ENCODE measurements around the gene HSD3B2. TPM values are rescaled to one million over a fixed set of nuclear protein-coding genes. Genes with fewer than 3 reads are reported as not detected.

The HSD3B2 gene
- total RNA-seq: under 1 TPM in 1 of 4 donors, not detected in 3; 0.72 TPM

DNA sequence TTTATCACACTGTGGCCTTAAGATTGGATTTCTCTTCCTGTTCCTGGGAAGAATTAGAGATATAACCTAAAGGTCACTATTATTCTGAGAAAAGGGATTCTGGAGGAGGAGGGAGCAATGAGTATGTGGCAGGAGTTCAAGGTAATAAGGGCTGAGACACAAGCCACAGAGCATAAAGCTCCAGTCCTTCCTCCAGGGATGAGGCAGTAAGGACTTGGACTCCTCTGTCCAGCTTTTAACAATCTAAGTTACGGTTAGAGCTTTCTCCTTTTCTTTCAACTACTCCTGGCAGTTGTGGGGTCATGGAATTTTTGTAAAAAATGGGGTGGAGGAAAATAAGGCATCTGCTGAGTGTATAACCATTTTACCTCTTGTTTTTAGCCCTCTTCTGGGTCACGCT lies at the start of gene HSD3B2:
Gene HSD3B2 (plus strand): TSS at position 201 of the 400 bp plus-strand sequence. CDS start 270 bp downstream, outside the sequence.
- WGBS: 86% methylated on average over 2 of the region's 2 CpGs
- Histone ChIP-seq H3K9me3 (no peaks in the 10 kb centered on the region), H3K27me3 (no peaks in the 10 kb centered on the region), H3K4me3 (no peak within 1 kb of the TSS), H3K4me1 (no peaks in the 10 kb centered on the region), H3K36me3 (no peaks in the 10 kb centered on the region), H3K27ac (no peak within 1 kb of the TSS)
- no peak for DNase-seq (ENCODE audit: low spot score in 2 of 2)
- TF ChIP-seq, protein P1, sequence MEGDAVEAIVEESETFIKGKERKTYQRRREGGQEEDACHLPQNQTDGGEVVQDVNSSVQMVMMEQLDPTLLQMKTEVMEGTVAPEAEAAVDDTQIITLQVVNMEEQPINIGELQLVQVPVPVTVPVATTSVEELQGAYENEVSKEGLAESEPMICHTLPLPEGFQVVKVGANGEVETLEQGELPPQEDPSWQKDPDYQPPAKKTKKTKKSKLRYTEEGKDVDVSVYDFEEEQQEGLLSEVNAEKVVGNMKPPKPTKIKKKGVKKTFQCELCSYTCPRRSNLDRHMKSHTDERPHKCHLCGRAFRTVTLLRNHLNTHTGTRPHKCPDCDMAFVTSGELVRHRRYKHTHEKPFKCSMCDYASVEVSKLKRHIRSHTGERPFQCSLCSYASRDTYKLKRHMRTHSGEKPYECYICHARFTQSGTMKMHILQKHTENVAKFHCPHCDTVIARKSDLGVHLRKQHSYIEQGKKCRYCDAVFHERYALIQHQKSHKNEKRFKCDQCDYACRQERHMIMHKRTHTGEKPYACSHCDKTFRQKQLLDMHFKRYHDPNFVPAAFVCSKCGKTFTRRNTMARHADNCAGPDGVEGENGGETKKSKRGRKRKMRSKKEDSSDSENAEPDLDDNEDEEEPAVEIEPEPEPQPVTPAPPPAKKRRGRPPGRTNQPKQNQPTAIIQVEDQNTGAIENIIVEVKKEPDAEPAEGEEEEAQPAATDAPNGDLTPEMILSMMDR (IDR thresholded peaks at IDR 0.05): no peak
- TF ChIP-seq EP300 (IDR thresholded peaks at IDR 0.05): no peak
- no peak for TF ChIP-seq POLR2A (IDR thresholded peaks at IDR 0.05)
- TF ChIP-seq POLR2AphosphoS5 (IDR thresholded peaks at IDR 0.05): no peak

- no peak overlapping the region for H3K4me3 ChIP-seq
- H3K9me3 ChIP-seq: no peaks in the 10 kb centered on the region
- no peak for TF ChIP-seq EP300 (IDR thresholded peaks at IDR 0.05)
- TF ChIP-seq, protein P1 (IDR thresholded peaks at IDR 0.05): no peak
- no peak for TF ChIP-seq POLR2A (IDR thresholded peaks at IDR 0.05)
- TF ChIP-seq POLR2AphosphoS5 (IDR thresholded peaks at IDR 0.05): no peak
- H3K27ac ChIP-seq: no peak overlapping the region
- no peaks in the 10 kb centered on the region for H3K36me3 ChIP-seq
- no peaks in the 10 kb centered on the region for H3K27me3 ChIP-seq
- H3K4me1 ChIP-seq: no peaks in the 10 kb centered on the region
- 85% methylated on average over 3 of the region's 3 CpGs for WGBS
- DNase-seq (ENCODE audit: low spot score in 2 of 2): no peak
These were observed 48.5 kb upstream of the HSD3B2 start for GRCh38 chr1:119366424-119366823.

DNA sequence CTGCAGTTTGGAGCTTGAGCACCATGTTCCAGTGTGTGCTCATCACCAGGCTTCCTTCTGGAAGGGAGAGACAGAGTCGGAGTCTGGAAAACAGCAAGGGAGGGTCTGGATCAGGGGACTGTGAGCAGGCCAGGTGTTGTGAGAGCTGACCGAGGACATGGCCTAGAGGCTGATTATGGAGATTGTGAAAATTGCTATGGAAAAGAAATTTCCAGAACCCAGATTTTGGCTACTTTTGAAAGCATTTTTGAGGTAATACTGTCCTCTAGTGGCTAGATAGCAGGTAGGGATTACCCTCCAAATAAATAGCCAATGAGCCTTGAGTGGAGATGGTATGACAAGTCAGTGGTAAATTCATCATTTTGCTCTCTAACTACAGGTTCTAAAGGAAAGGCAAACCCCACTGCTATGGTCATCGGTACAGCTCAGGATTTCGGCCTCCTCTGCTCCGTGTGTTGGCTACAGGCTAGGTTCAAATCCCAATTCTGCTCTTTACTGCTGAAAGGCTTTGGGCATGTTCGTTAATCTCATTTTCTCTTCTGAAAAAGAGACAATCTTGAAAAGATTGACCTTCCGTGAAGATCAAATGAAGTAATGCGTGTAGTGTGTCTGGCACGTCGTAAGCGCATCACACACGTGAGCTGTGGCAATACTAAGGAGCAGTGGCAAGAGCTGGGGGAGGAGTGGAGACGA lies 47.4 kb upstream of the HSD3B2 start:
- Histone ChIP-seq H3K4me3 (no peak overlapping the region), H3K27me3 (no peaks in the 10 kb centered on the region), H3K27ac (no peak overlapping the region), H3K36me3 (no peaks in the 10 kb centered on the region), H3K4me1 (peaks cover 3% of the 10 kb centered on the region), H3K9me3 (no peaks in the 10 kb centered on the region)
- WGBS: 68% methylated on average over 13 of the region's 13 CpGs
- no peak for TF ChIP-seq POLR2A (IDR thresholded peaks at IDR 0.05)
- TF ChIP-seq, protein P1 (IDR thresholded peaks at IDR 0.05): peak; percentile 62 to 64
- DNase-seq (ENCODE audit: low spot score in 2 of 2): no peak

GRCh38 chr1:119368554-119368953 lies 46.4 kb upstream of the HSD3B2 start, which contains the start of gene HAO2:
TSS of gene HAO2 (plus strand) at chr1:119368785. CDS start at chr1:119381086, 12,301 bp downstream.
- TF ChIP-seq EP300 (IDR thresholded peaks at IDR 0.05) (no peak), POLR2AphosphoS5 (IDR thresholded peaks at IDR 0.05) (no peak), POLR2A (IDR thresholded peaks at IDR 0.05) (no peak)
- TF ChIP-seq, protein P1 (IDR thresholded peaks at IDR 0.05): no peak
- no peaks in the 10 kb centered on the region for H3K9me3 ChIP-seq
- H3K4me3 ChIP-seq: no peak within 1 kb of the TSS
- 89% methylated on average over 2 of the region's 2 CpGs for WGBS
- H3K27me3 ChIP-seq: no peaks in the 10 kb centered on the region
- H3K4me1 ChIP-seq: peaks cover 3% of the 10 kb centered on the region
- H3K36me3 ChIP-seq: no peaks in the 10 kb centered on the region
- no peak for DNase-seq (ENCODE audit: low spot score in 2 of 2)
- no peak within 1 kb of the TSS for H3K27ac ChIP-seq

GRCh38 chr1:119370748-119371147 lies 44.2 kb upstream of the HSD3B2 start:
- 97% methylated on average over 2 of the region's 2 CpGs for WGBS
- H3K27me3 ChIP-seq: no peaks in the 10 kb centered on the region
- H3K4me3 ChIP-seq: no peak overlapping the region
- H3K27ac ChIP-seq: no peak overlapping the region
- no peaks in the 10 kb centered on the region for H3K9me3 ChIP-seq
- no peaks in the 10 kb centered on the region for H3K36me3 ChIP-seq
- peaks cover 3% of the 10 kb centered on the region for H3K4me1 ChIP-seq
- TF ChIP-seq, protein P1 (IDR thresholded peaks at IDR 0.05): no peak
- TF ChIP-seq POLR2A (IDR thresholded peaks at IDR 0.05): no peak
- no peak for TF ChIP-seq POLR2AphosphoS5 (IDR thresholded peaks at IDR 0.05)
- TF ChIP-seq EP300 (IDR thresholded peaks at IDR 0.05): no peak
- DNase-seq (ENCODE audit: low spot score in 2 of 2): no peak
